Right lobe of liver (tissue), 6 donors: ENCODE data around the gene AUNIP. TPM values are rescaled to one million over a fixed set of nuclear protein-coding genes. Genes with fewer than 3 reads are reported as not detected.

ENCODE experiments used
- ATAC-seq, 4 donors: fragments of 200-7000 bp; cut with Tn5 transposase; one replicate each; pipeline ENCODE4 v1.9.1; 2020; ENCODE audit warnings: mild to moderate bottlenecking in 4 of 4, moderate library complexity in 4 of 4
- DNase-seq, 3 donors: peaks; one replicate each; pipeline ENCODE4 v3.0.0-alpha.2; 2020
- H3K27ac ChIP-seq, 3 donors: fragments of 200-600 bp; one replicate each; pipeline ENCODE4 v1.8.0; 2022
- H3K27me3 ChIP-seq, 2 donors: fragments of 200-600 bp; one replicate each; pipeline ENCODE4 v1.8.0; 2022
- H3K36me3 ChIP-seq, 4 donors: fragments of 200-600 bp; sonication (generic) in 1 of 4; one replicate each; pipeline versions ENCODE4 v1.5.1 to v1.8.0; 2017 to 2022; ENCODE audit warnings: control low read depth in 1 of 4
- H3K4me1 ChIP-seq, 4 donors: fragments of 200-600 bp; sonication (generic) in 1 of 4; one replicate each; pipeline versions ENCODE4 v1.5.1 to v1.8.0; 2017 to 2022; ENCODE audit warnings: control low read depth in 1 of 4
- H3K4me3 ChIP-seq, 3 donors: fragments of 200-600 bp; one replicate each; pipeline ENCODE4 v1.8.0; 2022
- H3K9me3 ChIP-seq, 4 donors: fragments of 200-600 bp; sonication (generic) in 1 of 4; one replicate each; pipeline versions ENCODE4 v1.5.1 to v1.8.0; 2017 to 2022; ENCODE audit warnings: control low read depth in 1 of 4
- CTCF ChIP-seq, 4 donors: fragments of 200-600 bp in 3 of 4; fragments of 450-650 bp in 1 of 4; IDR thresholded peaks; one replicate each; pipeline versions ENCODE4 v1.5.1 to v1.8.0; 2016 to 2022; ENCODE audit warnings: antibody characterized with exemption in 4 of 4, mild to moderate bottlenecking in 2 of 4
- POLR2A ChIP-seq: fragments of 450-650 bp; IDR thresholded peaks from one replicate; pipeline ENCODE4 v1.6.1; 2017; ENCODE audit warnings: antibody characterized with exemption, mild to moderate bottlenecking
- WGBS: methylation state at CpG from one replicate; pipeline ENCODE4 v1.1.6; 2018; ENCODE audit warnings: low coverage, low lambda C conversion rate; ENCODE audit not compliant: insufficient coverage; ENCODE audit errors: missing lambda C conversion rate; 5-methylcytosine and 5-hydroxymethylcytosine counted together
- intact Hi-C, 2 donors: fragments of 100-400 bp; cut with DNase I; formaldehyde crosslinking; loops; one replicate each; pipeline versions ENCODE4 v1.11.2 to v1.14.1; 2022
- total RNA-seq, 6 experiments: library from RNA; depleted of rRNA in 2 of 6; stranded (reverse); fragments of >200 nt in 2 of 6; fragmentation: NEBNext Ultra II Directional in 3 of 6; extraction: Animal tissue kit (Norgen Biotek cat#: 25700) in 3 of 6; gene quantifications; one replicate each; pipeline versions ENCODE4 v1.1.0 to v1.2.4, GENCODE V29; 2016 to 2023
- donor health status: DM: no; HTN: yes; CAD: no.
- donor health status: DM: no; HTN: no; CAD: no.
- donor health status: DM: no; HTN: no; CAD: no.
- donor health status: DM: no; HTN: yes; CAD: no.
- donor health status: DM: no; HTN: yes; CAD: no.

AUNIP gene
- total RNA-seq, 6 experiments from 2014 or later: 0.43 to 0.56 TPM; not detected in 4

- Histone ChIP-seq H3K27ac (no peak overlapping the region), H3K4me1 (peaks cover 0 to 60% (median 25%) of the 10 kb centered on the region in 4 donors), H3K4me3 (no peak overlapping the region), H3K27me3 (no peaks in the 10 kb centered on the region), H3K36me3 (no peaks in the 10 kb centered on the region), H3K9me3 (no peaks in the 10 kb centered on the region)
- intact Hi-C loops: no loop called here
- ATAC-seq (no peak), DNase-seq (no peak)
- WGBS: 91% methylated on average over 3 of the region's 3 CpGs
- no peak for TF ChIP-seq POLR2A
- no peak for TF ChIP-seq CTCF (IDR thresholded peaks at IDR 0.05)
Measured at GRCh38 chr1:25874209-25874608, 15.0 kb upstream of the AUNIP start.

GRCh38 chr1:25873120-25873519 lies 13.9 kb upstream of the AUNIP start:
- WGBS: 17% methylated on average over 2 of the region's 3 CpGs
- ATAC-seq (peak; percentile 77 to 89 (median 80)), DNase-seq (peak; percentile 83 to 98 (median 95))
- intact Hi-C loops: no loop called here
- Histone ChIP-seq H3K27ac (peak overlapping the region in 2 of 3 donors; percentile 65 to 84), H3K36me3 (no peaks in the 10 kb centered on the region), H3K4me1 (peaks cover 0 to 68% (median 27%) of the 10 kb centered on the region in 4 donors), H3K27me3 (no peaks in the 10 kb centered on the region), H3K4me3 (no peak overlapping the region), H3K9me3 (no peaks in the 10 kb centered on the region)
- peak in 3 of 4 donors; percentile 15 to 31 (median 20) for TF ChIP-seq CTCF (IDR thresholded peaks at IDR 0.05)
- no peak for TF ChIP-seq POLR2A

GRCh38 chr1:25872713-25873112 lies 13.5 kb upstream of the AUNIP start:
- Histone ChIP-seq H3K4me3 (no peak overlapping the region), H3K9me3 (no peaks in the 10 kb centered on the region), H3K36me3 (no peaks in the 10 kb centered on the region), H3K4me1 (peaks cover 0 to 72% (median 29%) of the 10 kb centered on the region in 4 donors), H3K27ac (peak overlapping the region in 2 of 3 donors; percentile 65 to 84), H3K27me3 (no peaks in the 10 kb centered on the region)
- intact Hi-C loops: no loop called here
- TF ChIP-seq POLR2A (no peak), CTCF (IDR thresholded peaks at IDR 0.05) (no peak)
- DNase-seq (no peak), ATAC-seq (no peak)
- 33% methylated on average over 2 of the region's 2 CpGs for WGBS

GRCh38 chr1:25871704-25872494 lies 12.6 kb upstream of the AUNIP start:
- no peak overlapping the region for H3K4me3 ChIP-seq
- H3K9me3 ChIP-seq: no peaks in the 10 kb centered on the region
- H3K4me1 ChIP-seq: peaks cover 0 to 78% (median 31%) of the 10 kb centered on the region in 4 donors
- TF ChIP-seq CTCF (IDR thresholded peaks at IDR 0.05) (no peak), POLR2A (no peak)
- no peaks in the 10 kb centered on the region for H3K27me3 ChIP-seq
- peak in 2 of 3 donors; percentile 73 to 88 for DNase-seq
- no peaks in the 10 kb centered on the region for H3K36me3 ChIP-seq
- 31% methylated on average over 4 of the region's 9 CpGs for WGBS
- peak overlapping the region in 2 of 3 donors; percentile 65 to 84 for H3K27ac ChIP-seq
- intact Hi-C loops: no loop called here
- peak in 3 of 4 donors; percentile 3 to 41 (median 13) for ATAC-seq
